GM12875 (cell line): Measurements from ENCODE around the gene KMO.

Experiments used
- H3K4me3 ChIP-seq: one replicate; pipeline ENCODE4 v1.5.1; 2011; ENCODE audit warnings: low read depth, low read length, control low read depth
- TF ChIP-seq, protein P1 (sequence below): IDR thresholded peaks from 2 replicates; pipeline ENCODE4 v1.5.1; 2011; ENCODE audit warnings: low read depth, mild to moderate bottlenecking, control low read depth, inconsistent platforms, low read length, moderate library complexity, borderline replicate concordance; ENCODE audit not compliant: insufficient read depth

KMO gene

DNA sequence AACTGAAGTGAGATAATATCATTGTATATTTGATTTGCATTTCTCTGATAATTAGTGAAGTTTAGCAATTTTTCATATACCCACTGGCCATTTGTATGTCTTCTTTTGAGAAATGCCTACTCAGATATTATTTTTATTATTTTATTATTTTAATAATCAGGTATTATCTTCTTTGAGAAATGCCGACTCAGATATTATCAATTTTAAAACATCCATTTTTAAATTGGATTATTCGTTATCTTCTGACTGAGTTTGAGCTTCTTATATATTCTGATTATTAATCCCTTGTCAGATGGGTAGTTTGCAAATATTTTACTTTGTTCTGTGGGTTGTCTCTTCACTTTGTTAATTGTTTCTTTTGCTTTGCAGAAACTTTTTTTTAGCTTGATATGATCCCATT is 37.7 kb downstream of the KMO start:
- H3K4me3 ChIP-seq: no peak overlapping the region
- TF ChIP-seq, protein P1, sequence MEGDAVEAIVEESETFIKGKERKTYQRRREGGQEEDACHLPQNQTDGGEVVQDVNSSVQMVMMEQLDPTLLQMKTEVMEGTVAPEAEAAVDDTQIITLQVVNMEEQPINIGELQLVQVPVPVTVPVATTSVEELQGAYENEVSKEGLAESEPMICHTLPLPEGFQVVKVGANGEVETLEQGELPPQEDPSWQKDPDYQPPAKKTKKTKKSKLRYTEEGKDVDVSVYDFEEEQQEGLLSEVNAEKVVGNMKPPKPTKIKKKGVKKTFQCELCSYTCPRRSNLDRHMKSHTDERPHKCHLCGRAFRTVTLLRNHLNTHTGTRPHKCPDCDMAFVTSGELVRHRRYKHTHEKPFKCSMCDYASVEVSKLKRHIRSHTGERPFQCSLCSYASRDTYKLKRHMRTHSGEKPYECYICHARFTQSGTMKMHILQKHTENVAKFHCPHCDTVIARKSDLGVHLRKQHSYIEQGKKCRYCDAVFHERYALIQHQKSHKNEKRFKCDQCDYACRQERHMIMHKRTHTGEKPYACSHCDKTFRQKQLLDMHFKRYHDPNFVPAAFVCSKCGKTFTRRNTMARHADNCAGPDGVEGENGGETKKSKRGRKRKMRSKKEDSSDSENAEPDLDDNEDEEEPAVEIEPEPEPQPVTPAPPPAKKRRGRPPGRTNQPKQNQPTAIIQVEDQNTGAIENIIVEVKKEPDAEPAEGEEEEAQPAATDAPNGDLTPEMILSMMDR: no peak

DNA sequence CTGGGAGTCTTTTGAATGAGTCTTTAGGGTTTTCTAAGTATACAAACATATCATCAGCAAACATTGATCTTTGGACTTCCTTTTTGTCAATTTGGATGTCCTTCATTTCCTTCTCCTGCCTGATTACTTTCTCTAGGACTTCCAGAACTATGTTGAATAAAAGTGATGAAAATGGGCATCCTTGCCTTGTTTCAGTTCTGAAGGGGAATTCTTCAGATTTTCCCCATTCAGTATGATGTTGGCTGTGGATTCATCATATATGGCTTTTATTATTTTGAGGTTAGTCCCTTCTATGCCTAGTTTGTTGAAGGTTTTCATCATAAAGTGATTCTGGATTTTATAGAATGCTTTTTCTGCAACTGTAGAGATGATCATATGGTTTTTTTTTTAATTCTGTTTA is 42.0 kb downstream of the KMO start:
- no peak overlapping the region for H3K4me3 ChIP-seq
- TF ChIP-seq, protein P1: no peak

DNA sequence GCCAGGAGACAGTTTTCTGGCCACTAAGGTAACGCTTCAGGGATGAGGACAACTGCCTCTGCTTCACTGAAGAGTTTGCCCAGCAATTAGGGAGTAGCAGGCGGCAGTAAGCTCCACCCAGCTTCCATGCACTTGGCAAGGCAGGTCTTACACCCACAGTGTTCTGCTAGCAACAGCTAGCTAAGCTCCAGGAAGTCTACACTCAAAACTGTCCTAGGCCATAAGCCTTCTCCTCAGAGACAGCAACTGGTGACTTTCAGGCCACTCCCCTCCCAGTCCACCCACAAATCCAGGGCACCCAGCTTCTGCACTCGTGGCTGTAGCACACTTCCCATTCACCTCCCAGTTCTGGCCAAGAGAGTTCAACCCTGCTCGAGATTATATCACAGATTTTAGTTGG is 47.3 kb downstream of the KMO start:
- TF ChIP-seq, protein P1: no peak
- H3K4me3 ChIP-seq: no peak overlapping the region

GRCh38 chr1:241582921-241583321 is 50.7 kb downstream of the KMO start:
- no peak overlapping the region for H3K4me3 ChIP-seq
- TF ChIP-seq, protein P1: no peak

- TF ChIP-seq, protein P1: no peak
- no peak overlapping the region for H3K4me3 ChIP-seq
Observed at GRCh38 chr1:241586905-241587512, 54.8 kb downstream of the KMO start.

- no peak overlapping the region for H3K4me3 ChIP-seq
- TF ChIP-seq, protein P1: no peak
Observed at GRCh38 chr1:241589521-241589920, 57.3 kb downstream of the KMO start.

GRCh38 chr1:241590719-241591118 is 58.5 kb downstream of the KMO start:
- no peak overlapping the region for H3K4me3 ChIP-seq
- TF ChIP-seq, protein P1: no peak
